NCI-H510A (cell line): ENCODE measurements around the gene RNF213.

Experiments
- DNase-seq: peaks from one replicate; lab custom pipeline; 2025; lab: John Stamatoyannopoulos, UW

RNF213 gene

GRCh38 chr17:80433916-80434666 lies 173.4 kb downstream of the RNF213 start:
- DNase-seq = no peak

GRCh38 chr17:80437532-80437931 lies 176.9 kb downstream of the RNF213 start:
- no peak for DNase-seq

GRCh38 chr17:80438806-80439205 lies 178.2 kb downstream of the RNF213 start:
- DNase-seq = no peak

- no peak for DNase-seq
These were observed 178.8 kb downstream of the RNF213 start for GRCh38 chr17:80439499-80439898.

- DNase-seq = no peak
These were observed 180.5 kb downstream of the RNF213 start for GRCh38 chr17:80441133-80441578.

DNA sequence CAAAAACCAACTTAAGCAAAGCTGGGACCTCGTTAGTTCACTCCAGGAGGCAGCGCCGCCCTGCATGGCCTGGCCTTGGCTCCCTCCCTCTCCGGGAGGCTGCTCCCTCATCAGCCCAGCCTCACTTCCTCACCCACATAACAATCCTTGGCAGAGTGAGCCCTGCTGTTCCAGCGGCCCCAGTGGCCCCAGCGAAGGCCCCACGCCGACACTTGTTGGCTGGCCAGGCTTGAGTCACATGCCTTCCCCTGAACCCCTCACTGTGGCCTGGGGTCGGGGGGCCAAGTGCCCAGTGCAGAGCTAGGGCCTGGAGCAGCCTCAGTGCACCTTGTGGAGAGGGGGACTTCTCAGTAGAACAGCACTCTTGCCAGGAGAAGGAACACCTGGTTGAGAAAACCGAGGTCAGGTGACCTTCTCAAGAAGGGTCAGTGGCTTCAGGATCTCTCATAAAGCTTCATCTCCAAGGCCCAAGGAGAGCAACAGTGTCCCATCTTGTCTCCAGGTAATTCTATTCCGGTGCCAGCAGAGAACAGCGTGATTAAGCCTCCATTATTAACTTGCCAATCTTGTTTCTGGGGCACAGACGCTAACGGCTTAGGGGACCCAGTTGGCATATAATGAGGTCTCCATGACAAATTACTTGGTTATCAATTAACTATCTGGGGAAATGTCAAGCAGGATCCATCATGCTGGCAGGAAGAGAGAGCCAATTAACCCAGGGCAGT lies 181.1 kb downstream of the RNF213 start:
- DNase-seq = no peak

DNA sequence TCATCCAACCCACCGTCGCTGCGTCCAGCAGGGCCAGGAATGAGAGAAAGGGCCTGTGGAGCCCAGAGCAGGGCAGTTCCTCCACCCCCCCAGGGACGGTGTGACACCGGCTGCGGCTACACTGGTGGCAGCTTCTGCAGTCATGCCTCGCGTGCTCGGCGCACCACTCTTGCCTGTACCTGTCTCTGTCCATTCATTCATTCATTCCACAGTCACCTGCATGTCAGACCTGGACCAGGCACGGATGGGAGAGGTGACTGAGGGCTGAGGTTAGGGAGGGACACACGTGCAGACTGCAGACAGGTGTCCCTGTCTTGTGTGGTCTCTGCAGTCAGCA lies 181.6 kb downstream of the RNF213 start:
- no peak for DNase-seq

DNA sequence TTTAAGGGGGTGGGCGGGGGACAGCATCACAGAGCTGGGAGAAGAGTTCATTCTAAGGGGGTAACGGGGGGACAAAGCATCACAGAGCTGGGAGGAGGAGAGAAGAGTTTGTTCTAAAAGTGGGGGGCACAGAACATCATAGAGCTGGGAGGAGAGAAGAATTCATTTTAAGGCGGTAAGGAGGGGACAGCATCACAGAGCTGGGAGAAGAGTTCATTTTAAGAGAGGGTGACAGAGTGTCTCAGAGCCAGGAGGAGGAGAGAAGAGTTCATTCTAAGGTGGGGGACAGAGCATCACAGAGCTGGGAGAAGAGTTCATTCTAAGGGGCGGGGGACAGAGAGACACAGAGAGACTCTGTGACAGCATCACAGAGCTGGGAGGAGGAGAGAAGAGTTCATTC lies 182.1 kb downstream of the RNF213 start:
- no peak for DNase-seq

DNA sequence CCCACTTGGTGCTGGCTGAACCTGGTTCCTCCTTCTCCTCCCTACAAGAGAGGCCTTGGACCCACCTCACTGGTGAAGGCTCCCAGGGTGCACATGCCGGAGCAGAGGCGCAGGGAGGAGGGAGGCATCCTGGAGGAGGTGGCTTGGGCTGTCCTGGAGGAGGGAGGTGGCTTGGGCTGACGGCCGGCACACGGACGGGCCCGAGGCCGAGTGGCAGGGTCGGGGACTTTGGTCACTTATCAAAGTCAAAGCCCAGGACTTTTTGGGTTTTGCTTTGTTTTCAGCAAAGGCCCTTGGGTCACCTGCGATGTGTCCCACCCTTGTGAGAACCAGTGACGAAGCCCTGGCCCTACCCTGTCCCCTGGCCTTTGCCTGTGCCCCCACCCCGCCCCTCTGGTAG lies 182.8 kb downstream of the RNF213 start:
- DNase-seq = no peak

DNA sequence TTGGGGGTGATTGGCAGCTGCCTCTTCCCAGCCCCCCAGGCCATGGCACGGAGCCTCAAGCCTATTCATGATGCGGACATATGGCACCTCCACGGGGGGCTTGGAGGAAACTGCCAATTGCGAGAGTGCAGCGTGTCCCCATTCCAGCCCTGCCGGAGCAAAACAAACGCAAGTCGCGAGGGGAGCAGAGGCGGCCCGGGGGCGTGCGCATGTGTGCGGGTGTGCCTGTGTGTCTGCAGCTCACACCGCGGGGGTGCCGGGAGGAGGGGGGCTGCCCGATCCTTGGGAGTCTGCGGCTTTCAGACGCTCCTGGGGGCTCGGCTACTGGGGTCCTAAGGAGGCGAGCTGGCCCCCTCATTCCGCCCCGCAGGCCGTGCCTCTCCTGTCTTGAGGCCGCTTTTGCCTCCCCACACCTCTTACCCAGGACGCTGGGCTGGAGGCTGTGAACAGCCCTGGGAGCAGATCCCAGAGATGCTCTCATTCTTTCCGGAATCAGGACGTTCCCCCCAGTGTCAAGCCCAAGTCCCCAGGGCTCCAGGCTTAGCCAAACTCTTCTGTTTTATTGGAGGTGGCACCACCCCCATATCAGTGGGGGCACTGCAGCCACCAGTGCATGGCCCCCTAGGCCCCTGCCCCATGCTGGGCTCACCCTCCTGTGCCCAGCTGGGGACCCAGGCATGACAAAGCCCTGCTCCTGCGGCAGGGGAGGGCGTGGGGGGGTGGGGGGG lies 183.4 kb downstream of the RNF213 start:
- no peak for DNase-seq

GRCh38 chr17:80444644-80444979 lies 184.0 kb downstream of the RNF213 start:
- no peak for DNase-seq

GRCh38 chr17:80445007-80445725 lies 184.5 kb downstream of the RNF213 start:
- DNase-seq = no peak

GRCh38 chr17:80445726-80446110 lies 185.1 kb downstream of the RNF213 start:
- DNase-seq = no peak

GRCh38 chr17:80446645-80447405 lies 186.2 kb downstream of the RNF213 start:
- DNase-seq = no peak

DNA sequence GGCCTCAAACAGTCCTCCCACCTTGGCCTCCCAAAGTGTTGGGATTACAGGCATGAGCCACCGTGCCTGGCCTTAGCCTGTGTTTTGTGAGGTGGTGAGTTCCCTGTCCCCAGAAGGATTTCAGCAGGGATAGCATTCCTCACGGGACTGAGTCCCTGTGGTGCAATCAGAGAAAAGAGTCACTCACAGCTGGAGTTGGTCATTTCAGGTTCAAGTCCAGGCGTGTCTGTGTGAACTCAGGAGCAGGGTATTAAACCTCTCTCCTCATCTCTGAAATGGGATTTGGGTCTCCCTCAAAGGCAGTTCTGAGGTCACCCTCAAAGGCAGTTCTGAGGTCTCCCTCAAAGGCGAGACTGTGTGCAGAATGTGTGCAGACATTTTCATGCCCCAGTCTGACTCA lies 187.1 kb downstream of the RNF213 start:
- no peak for DNase-seq
